Lower leg skin (tissue), 4 donors: ENCODE measurements around the gene CCBE1. TPM values are rescaled to one million over a fixed set of nuclear protein-coding genes. Genes with fewer than 3 reads are reported as not detected.

Experiments used
- DNase-seq, 2 donors: peaks; one replicate each; pipeline ENCODE4 v3.0.0-alpha.2; 2019; ENCODE audit warnings: low spot score in 2 of 2
- H3K4me3 ChIP-seq: fragments of 200-600 bp; sonication (generic); 2 replicates; pipeline ENCODE4 v1.5.1; 2017; ENCODE audit warnings: mild to moderate bottlenecking, low read depth; ENCODE audit not compliant: poor library complexity, severe bottlenecking
- POLR2A ChIP-seq, 2 donors: fragments of 450-650 bp; IDR thresholded peaks; one replicate each; pipeline ENCODE4 v1.6.1; 2016 to 2017; ENCODE audit warnings: antibody characterized with exemption in 2 of 2, mild to moderate bottlenecking in 1 of 2, moderate library complexity in 1 of 2
- WGBS, 2 donors: methylation state at CpG; one replicate each; pipeline ENCODE4 v1.1.5; 2018; 5-methylcytosine and 5-hydroxymethylcytosine counted together
- intact Hi-C: fragments of 100-400 bp; cut with DNase I; formaldehyde crosslinking; loops from one replicate; pipeline ENCODE4 v1.15.0; 2023; ENCODE audit warnings: low total_unique reads
- total RNA-seq, 4 donors: library from RNA; depleted of rRNA; stranded (reverse); fragments of >200 nt; gene quantifications; one replicate each; pipeline ENCODE4 v1.1.0, GENCODE V29; 2016
- TF ChIP-seq, protein P1 (sequence below), 3 donors: fragments of 450-650 bp; IDR thresholded peaks; one replicate each; pipeline ENCODE4 v1.5.1; 2016; ENCODE audit warnings: antibody characterized with exemption in 3 of 3, mild to moderate bottlenecking in 3 of 3, moderate library complexity in 2 of 3

Gene CCBE1
- total RNA-seq, 4 donors from 2014 or later: 3.0 to 15.5 (median 3.2) TPM

DNA sequence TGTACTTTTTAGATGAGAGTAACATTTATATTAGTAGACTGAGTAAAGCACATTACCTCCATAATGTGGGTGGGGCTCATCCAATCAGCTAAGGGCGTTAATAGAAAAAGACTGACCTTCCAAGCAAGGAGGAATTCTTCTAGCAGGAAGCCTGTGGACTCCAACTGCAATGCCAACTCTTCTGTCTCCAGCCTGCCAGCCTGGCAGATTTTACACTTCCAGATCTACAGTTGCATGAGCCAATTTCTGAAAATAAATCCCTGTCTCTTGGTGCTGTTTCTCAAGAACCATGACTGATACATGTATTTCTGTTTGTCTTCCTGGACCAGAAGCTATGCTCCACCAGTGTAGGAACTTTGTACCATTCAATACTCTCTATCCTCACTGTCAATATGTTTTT lies 269.2 kb downstream of the CCBE1 start:
- intact Hi-C loops: no loop called here
- DNase-seq: no peak
- WGBS, 2 donors: 72 to 76% methylated on average over 1 of the region's 1 CpG
- no peak for TF ChIP-seq POLR2A (IDR thresholded peaks at IDR 0.05)
- TF ChIP-seq, protein P1, sequence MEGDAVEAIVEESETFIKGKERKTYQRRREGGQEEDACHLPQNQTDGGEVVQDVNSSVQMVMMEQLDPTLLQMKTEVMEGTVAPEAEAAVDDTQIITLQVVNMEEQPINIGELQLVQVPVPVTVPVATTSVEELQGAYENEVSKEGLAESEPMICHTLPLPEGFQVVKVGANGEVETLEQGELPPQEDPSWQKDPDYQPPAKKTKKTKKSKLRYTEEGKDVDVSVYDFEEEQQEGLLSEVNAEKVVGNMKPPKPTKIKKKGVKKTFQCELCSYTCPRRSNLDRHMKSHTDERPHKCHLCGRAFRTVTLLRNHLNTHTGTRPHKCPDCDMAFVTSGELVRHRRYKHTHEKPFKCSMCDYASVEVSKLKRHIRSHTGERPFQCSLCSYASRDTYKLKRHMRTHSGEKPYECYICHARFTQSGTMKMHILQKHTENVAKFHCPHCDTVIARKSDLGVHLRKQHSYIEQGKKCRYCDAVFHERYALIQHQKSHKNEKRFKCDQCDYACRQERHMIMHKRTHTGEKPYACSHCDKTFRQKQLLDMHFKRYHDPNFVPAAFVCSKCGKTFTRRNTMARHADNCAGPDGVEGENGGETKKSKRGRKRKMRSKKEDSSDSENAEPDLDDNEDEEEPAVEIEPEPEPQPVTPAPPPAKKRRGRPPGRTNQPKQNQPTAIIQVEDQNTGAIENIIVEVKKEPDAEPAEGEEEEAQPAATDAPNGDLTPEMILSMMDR (IDR thresholded peaks at IDR 0.05): no peak
- no peak overlapping the region for H3K4me3 ChIP-seq

- DNase-seq: no peak
- no peak overlapping the region for H3K4me3 ChIP-seq
- intact Hi-C loops: no loop called here
- 88 to 94% methylated on average over 2 of the region's 2 CpGs for WGBS, 2 donors
- TF ChIP-seq, protein P1 (IDR thresholded peaks at IDR 0.05): no peak
- no peak for TF ChIP-seq POLR2A (IDR thresholded peaks at IDR 0.05)
These were observed 270.4 kb downstream of the CCBE1 start for GRCh38 chr18:59426855-59427254.

DNA sequence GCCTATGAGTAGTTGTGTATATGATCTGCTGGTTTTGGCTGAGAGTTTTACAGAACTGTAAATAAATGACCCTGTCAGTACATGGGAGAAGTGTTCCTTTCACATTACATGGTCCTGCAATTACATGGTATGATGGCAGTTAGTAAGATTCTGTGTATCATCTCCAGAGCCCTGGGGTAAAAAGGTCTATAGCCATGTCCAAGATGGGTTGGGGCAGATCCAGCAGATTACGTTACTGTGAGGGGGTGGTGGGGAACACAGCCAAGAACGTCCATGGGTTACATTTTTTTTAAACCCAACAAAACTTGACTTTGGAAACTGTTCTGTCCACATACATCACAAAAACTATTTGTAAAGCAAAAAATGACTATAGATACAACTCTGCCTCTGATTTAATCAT lies 274.0 kb downstream of the CCBE1 start:
- DNase-seq: no peak
- WGBS, 2 donors: 34 to 50% methylated on average over 2 of the region's 2 CpGs
- intact Hi-C loops: no loop called here

DNA sequence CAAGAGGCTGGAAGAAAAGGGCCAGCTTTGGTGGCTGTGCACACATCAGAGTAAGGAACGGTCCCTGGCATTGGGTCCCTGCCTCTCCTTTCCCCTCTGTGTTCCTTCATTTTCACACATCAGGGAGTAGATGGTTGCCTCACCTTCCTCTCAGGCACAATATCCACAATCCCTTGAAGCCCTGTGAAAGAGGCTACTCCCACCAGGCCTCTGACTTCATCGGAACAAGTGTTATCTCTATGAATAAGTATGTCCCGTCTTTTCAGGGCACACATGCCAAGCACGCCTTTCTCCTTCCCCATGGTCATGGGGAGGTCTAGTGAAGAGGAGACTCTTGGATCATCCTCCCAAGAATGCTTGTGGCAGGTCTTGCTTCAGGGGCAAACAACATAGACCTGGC lies 277.0 kb downstream of the CCBE1 start:
- no peak overlapping the region for H3K4me3 ChIP-seq
- 83 to 86% methylated on average over 4 of the region's 4 CpGs for WGBS, 2 donors
- DNase-seq: no peak
- TF ChIP-seq POLR2A (IDR thresholded peaks at IDR 0.05): no peak
- TF ChIP-seq, protein P1 (IDR thresholded peaks at IDR 0.05): no peak
- intact Hi-C loops: no loop called here

More for the DNA sequence above, 274.0 kb downstream of the CCBE1 start:
- H3K4me3 ChIP-seq: no peak overlapping the region
- TF ChIP-seq POLR2A (IDR thresholded peaks at IDR 0.05): no peak
- TF ChIP-seq, protein P1 (IDR thresholded peaks at IDR 0.05): no peak

DNA sequence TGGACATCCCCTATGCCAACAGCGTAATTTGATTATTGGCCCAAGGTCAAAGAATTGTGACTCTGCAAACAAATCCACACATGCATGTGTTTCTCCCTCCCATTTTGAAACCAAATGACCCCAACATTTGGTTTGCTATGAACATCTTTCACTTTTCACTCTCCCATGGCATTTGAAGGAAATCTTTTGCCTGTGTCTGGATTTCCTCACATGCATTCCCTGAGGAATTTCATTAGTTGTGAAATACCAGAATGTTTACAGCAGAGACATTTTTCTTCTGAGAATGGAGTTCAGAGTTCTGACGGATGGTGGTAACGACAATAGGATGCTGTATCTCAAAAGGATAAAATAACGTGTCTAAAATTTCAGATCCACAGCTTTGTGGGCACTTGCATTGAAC lies 277.8 kb downstream of the CCBE1 start:
- 24% methylated on average over 4 of the region's 4 CpGs for WGBS, 2 donors
- TF ChIP-seq, protein P1 (IDR thresholded peaks at IDR 0.05): no peak
- TF ChIP-seq POLR2A (IDR thresholded peaks at IDR 0.05): no peak
- intact Hi-C loops: no loop called here
- DNase-seq: no peak
- H3K4me3 ChIP-seq: no peak overlapping the region

GRCh38 chr18:59416818-59417217 lies 280.4 kb downstream of the CCBE1 start:
- no peak for DNase-seq
- 97 to 100% methylated on average over 1 of the region's 1 CpG for WGBS, 2 donors
- TF ChIP-seq, protein P1 (IDR thresholded peaks at IDR 0.05): no peak
- no peak for TF ChIP-seq POLR2A (IDR thresholded peaks at IDR 0.05)
- no peak overlapping the region for H3K4me3 ChIP-seq
- intact Hi-C loops: no loop called here
